22Rv1 (cell line): ENCODE data around the gene ANKRD23.

Experiments used
- ZFX ChIP-seq: fragments of 450-650 bp; IDR thresholded peaks from 2 replicates; pipeline ENCODE4 v1.6.1; 2017; ENCODE audit warnings: antibody characterized with exemption, borderline replicate concordance
- TF ChIP-seq, protein P1 (sequence below): fragments of 450-650 bp; IDR thresholded peaks from 2 replicates; pipeline ENCODE4 v1.5.1; 2017; ENCODE audit warnings: mild to moderate bottlenecking

DNA sequence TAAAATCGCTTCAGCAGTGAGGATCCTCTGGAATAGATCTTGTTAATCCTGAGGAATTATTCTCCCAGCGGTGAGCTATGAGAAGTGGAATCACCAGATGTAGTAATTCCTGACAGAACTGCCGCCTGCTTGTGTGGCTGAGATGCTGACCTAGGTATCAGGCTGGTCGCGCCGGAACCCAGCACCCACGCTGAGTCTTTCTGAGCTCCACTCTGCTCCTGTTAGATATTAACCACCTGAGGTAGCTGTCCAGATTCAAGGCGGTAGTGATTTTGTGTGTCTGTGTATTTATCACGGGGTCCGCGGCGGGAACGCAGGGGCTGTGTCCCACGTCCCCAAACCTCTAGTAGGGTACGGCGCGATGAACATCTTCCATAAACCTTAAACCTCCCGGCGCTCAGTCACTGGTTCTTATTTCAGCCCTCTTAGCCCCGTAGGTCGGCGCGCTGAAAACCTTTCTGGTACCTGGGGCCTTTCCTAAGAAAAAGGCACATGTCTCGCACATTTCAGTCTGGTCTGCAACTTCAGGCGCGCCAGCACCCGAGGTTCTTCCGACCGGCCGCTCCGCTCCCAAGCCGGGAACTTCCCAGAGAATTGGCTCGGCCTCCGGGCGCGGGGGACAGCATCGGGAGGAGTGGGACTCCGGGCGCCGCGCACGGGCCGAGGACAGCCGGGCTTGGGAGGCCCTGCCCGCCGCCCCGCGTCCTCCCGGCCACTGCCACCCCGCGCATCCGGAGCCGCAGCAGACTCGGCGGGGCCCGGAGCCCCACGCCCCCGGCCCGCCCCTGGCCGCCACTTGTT, 28.3 kb downstream of the ANKRD23 start:
- TF ChIP-seq, protein P1, sequence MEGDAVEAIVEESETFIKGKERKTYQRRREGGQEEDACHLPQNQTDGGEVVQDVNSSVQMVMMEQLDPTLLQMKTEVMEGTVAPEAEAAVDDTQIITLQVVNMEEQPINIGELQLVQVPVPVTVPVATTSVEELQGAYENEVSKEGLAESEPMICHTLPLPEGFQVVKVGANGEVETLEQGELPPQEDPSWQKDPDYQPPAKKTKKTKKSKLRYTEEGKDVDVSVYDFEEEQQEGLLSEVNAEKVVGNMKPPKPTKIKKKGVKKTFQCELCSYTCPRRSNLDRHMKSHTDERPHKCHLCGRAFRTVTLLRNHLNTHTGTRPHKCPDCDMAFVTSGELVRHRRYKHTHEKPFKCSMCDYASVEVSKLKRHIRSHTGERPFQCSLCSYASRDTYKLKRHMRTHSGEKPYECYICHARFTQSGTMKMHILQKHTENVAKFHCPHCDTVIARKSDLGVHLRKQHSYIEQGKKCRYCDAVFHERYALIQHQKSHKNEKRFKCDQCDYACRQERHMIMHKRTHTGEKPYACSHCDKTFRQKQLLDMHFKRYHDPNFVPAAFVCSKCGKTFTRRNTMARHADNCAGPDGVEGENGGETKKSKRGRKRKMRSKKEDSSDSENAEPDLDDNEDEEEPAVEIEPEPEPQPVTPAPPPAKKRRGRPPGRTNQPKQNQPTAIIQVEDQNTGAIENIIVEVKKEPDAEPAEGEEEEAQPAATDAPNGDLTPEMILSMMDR, result no peak
- no peak for TF ChIP-seq ZFX
